Stimulated activated CD4-positive, alpha-beta T cell treated with anti-CD3 and anti-CD28 coated beads, Interleukin-12 subunit alpha, Interleukin-12 subunit beta, amount 100 ng/mL, for 4 hours (primary cell): Measurements from ENCODE around the gene SUN5.
"Not testable (repeated sequence)": the region's sequence is repeated elsewhere in the genome, so short reads cannot be mapped to it uniquely, and the experiment has no call there.

Experiments
- DNase-seq: peaks from one replicate; pipeline ENCODE4 v3.0.0-alpha.2; 2020

Gene SUN5

DNA sequence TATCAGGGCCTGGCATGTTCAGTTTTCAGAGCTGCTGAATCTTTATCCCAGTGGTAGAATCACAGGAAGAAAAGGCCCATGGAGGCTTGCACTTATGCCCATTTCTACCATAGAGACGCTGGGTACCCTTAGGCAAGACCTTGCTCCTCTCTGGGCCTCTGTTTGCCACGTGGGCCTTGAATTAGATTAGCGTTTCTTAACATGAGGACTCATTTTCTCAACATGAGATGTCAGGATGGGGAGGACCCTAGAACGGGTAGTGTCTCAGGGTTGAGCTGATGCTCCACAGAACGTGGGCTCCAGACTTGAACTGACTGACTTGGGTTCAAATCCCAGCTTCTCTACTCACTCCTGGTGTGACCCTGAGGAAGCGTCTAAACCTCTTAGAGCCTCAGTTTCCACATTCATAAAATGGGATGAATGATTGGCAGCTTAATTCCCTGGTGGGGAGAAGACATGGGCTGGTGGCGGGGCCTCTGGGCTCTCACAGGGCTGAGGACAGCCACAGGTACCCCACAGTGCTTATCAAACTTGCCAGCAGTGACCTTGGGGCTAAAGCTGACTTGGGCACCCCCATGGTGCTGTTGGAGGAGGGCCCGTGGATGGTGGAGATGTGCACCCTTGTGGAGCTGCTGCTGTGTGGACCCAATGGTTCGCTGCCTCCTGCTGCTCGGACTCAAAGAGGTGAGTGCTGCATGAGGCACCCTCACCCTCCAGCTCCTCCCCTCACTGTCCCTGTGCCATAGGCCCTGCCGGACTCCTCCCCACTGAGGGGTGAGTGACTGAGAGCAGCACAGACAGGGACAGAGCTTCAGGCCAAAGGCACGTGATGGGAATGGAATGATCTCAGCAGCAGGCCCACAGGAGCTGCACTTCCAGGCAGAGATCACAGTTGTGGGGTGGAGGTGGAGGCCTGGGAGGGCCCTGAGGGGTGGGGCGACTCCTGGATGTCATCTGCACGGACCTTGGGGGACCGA lies 28.2 kb downstream of the SUN5 start:
- DNase-seq = no peak

DNA sequence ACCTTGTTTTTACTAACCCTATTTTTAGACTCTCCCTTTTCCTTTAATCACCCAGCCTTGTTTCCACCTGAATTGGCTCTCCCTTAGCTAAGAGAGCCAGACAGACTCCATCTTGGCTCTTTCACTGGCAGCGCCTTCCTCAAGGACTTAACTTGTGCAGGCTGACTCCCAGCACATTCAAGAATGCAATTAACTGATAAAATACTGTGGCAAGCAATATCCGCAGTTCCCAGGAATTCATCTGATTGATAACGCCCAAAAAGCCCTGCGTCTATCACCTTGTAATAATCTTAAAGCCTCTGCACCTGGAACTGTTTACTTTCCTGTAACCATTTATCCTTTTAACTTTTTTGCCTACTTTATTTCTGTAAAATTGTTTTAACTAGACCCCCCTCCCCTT lies 29.1 kb downstream of the SUN5 start:
- DNase-seq = not testable (repeated sequence)

DNA sequence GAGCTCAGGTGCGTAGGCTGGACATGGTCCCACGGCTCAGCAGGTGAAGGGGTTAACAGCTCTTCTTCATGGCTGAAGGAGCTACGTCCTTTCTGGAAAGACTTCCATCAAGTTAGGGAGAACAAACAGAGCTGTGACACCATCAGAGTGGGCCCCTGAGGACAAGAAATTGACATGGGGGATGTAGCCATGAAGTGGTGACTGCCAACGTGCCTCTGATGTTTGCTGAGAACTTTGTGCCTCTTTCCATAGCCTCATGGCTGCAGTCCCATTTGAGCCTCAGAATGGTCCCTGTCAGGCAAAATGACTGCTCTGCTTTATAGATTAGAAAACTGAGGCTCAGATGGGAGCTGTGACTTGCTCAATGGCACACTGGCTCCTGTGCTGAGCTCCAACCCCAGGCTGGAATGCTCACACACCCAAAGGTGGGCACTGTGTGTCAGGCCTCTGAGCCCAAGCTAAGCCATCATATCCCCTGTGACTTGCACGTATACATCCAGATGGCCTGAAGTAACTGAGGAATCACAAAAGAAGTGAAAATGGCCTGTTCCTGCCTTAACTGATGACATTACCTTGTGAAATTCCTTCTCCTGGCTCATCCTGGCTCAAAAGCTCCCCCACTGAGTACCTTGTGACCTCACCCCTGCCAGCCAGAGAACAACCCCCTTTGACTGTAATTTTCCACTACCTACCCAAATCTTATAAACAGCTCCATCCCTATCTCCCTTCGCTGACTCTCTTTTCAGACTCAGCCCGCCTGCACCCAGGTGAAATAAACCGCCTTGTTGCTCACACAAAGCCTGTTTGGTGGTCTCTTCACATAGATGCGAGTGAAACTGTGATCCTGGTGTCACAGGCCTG lies 29.8 kb downstream of the SUN5 start:
- DNase-seq = not testable (repeated sequence)

DNA sequence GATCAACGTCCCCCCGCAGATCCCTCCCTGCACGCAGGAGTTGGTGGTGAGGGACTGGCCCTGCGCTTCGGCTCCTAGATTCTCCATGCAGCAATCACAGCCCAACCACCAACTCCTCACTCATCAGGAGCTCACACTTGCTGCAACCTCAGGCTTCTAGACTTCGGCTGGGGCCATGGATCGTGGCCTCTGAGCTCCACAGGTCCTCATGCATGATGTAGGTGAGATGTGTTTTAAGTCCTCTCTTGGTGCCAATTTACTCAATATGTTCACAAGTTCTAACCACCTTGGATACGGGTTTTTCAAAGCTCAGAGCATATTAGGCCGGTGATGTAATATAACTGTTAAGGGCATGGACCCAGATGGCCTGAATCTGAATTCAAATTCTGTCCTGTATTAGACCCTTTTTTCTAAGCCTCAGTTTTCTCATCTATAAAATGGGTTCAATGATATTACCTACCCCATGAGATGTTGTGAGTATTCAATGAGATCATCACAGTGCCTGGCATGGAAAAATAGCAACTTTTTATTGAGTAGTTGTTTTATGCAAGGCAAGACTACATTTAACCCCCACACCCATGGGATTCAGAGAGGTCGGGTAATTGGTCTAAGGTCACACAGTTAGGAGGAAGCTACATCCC lies 31.0 kb downstream of the SUN5 start:
- DNase-seq = no peak

DNA sequence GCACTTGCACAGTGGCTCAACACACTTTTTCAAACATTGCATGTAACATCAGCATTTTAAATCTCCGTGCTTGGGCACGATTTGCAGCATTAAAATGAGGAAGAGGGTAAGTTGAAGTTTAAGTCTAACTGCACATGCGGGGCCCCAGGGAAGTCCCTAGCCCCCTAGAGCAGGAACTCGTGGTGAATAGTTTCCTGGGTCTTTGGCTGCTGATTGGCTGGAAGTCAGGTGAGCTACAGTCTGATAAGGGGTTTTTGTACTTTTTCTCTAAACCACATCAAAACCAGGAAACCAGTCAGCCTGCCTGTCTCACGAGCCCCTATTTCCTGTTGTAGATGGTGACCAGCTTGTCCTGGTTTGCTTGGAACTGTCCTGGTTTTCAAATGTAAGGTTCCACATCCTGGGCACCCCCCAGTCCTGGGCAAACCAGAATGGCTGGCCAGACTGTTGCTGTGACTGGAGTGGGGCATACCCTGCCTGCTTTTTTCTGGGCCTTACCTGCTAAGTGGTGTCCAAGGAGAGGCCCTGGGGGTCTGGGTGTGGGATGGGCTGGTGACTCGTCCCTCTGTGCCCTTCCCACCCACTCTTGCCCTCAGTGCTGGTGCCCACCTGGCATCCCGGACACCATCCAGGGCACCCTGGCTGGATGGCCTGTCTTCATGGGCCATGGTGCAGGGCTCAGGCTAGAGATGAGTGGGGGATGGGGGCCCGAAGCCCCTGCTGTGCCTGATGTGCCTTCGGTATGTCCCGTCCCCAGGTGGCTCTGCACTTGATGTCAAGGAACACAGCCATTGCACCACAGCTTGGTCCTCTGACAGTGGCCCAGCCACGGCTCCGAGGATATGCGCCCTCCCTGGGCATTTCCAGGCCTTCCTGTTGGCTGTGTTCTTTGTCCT lies 31.8 kb downstream of the SUN5 start:
- peak; percentile 65 for DNase-seq

DNA sequence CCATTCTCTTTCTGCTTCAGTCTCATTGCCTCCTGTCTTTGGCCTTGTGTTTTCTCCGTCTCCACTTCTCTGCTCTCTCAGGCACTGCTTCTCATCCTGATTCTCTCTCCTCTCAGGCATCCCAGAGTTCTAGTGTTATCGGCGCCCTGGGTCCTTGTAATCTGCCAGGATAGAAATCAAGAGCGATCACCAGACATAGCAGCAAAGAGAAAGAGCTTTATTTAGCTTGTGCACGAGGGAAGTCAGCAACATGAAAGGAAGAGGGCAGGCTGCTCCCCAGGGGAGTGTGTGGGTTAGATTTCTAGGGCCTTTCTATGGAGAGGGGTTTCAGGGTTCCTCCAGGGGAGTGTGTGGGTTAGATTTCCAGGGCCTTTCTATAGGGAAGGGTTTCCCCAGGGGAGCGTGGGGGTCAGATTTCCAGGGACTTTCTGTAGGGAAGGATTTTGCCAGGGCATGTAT lies 32.5 kb downstream of the SUN5 start:
- DNase-seq = no peak

DNA sequence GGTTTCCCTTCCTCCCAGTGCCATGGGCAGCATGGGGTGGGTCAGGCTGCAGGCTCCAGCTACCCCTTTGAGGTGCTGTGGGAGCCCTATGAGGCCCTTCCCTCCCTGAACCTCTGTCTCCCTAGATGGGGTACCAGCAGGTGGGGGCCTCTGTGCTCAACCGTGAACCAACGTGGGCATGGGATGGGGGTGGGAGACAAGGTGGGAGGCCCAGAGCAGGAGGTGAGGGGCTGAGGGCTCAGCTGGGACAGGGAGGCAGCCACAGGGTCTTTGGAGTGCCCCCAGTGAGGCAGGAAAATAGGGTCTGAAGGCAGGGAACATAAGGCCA lies 33.3 kb downstream of the SUN5 start:
- no peak for DNase-seq

DNA sequence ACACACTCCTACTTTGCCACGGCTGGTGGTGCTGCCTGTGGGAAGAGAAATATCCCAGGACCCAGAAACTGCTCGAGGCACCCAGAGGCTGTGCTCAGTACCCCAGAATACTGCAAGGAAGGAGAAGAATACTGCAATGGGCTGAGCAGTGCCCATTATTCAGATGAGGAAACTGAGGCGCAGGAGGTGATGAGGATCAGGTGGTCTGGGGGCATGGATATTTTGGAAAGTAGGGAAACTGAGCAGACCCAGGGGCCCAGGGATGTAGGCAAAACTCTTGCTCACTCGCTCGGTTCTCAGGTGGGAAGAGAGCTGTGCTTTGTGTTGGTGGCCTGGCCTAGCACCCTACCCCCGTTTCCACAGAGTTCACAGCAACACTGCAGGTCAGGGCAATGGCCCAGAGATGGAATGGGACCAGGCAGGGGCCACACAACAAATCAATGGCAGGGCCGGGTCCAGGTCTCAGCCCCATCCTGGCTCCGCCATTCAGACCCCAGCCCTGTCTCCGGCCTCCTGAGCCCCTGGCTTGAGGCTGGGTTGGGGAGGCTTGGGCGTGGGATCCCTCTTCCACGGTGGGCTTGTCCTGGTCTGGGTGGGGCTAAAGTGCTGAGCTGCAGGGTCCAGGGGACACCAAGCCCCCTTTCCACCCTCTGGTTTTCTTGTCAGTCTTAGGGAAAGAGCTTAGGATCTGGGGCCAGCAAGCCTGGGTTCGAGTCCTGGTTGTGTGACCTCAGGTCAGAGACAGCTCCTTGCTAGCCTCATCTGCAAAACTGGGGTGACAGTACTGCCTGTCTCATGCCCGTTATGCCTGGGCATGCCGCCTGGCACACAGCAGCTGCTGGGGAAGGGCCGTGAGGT lies 33.9 kb downstream of the SUN5 start:
- no peak for DNase-seq

DNA sequence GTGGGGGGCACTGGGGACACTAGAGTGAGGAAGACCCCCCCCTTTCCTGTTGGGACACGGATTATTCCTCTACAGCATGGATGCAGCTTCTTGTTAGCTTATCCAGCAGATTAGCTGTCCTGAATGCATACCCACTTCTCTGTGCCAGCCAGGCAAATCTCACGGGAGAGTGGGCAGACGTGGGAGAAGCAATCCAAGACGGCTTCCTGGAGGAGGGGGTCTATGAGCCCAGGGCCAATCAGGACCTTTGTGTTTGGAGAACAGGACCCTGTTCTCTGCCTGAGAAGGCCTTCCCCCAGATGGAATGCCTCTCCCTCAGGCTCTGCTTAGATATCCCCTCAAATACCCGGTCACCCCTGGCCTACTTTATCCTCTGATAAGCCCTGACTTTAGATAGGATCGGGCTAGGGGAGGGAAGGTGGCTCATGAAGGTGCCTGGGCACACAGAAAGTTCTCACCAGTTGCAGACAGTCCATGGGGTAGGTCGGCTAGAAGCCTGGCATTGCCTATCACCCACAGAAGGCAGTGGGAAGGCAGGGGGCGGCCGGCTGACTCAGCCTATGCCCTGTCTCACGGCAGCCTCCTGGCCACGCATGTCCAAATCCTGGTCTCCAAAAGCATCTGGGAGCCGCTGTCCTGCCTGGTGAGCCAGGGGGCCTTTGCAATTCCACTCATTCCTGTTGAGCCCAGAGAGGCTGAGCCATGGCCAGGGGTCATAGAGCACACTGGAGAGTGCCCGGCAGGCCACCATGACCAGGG lies 34.7 kb downstream of the SUN5 start:
- no peak for DNase-seq

DNA sequence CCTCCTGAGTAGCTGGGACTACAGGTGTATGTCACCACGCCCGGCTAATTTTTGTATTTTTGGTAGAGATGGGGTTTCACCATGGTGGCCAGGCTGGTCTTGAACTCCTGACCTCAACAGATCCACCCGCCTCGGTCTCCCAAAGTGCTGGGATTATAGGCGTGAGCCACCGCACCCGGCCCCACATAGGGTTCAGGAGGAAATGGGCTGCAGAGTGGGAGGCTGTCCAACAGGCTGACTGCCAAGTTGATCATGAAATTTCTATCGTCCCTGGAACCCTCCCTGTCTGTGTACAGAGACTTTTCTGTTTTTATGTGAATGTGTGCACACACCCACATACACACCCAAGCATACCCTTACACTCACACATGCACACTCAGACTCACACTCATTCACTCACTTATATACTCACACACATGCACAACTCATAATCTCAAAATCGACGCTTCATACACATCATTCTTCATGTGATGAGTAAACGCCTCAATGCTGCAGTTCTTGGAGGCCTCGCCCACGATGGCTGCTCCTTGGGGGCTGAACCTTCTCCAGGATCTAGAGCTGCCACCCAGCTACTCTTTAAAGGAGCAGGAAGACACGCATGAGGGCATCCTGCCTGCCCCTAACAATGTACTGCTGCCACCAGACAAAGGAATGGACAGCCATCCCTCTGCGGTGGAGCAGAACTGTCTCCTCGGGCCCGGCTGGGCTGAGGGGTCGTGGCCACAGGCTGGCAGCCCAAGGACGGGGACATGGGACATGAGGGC lies 35.6 kb downstream of the SUN5 start:
- no peak for DNase-seq

DNA sequence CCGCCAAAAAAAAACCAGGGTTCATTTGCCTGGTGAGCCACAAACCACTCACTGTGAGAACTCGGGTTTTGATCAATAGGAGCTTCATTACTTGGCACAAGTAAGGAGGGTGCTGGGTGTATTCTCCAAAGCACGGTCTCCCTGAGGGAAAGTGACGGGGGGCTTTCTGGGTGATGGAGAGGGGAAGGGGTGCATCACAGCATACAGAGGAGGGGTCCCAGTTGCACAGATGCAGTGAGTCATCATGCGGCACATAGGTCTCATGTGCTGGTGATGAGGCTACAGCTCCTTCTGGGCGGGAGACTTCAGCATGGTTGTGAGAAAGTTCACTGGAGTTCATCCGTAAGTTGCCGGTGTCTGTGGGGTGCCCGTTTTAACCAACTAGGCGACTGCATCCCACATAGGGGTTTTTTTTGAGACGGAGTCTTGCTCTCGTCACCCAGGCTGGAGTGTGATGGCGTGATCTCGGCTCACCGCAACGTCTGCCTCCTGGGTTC lies 36.2 kb downstream of the SUN5 start:
- no peak for DNase-seq

DNA sequence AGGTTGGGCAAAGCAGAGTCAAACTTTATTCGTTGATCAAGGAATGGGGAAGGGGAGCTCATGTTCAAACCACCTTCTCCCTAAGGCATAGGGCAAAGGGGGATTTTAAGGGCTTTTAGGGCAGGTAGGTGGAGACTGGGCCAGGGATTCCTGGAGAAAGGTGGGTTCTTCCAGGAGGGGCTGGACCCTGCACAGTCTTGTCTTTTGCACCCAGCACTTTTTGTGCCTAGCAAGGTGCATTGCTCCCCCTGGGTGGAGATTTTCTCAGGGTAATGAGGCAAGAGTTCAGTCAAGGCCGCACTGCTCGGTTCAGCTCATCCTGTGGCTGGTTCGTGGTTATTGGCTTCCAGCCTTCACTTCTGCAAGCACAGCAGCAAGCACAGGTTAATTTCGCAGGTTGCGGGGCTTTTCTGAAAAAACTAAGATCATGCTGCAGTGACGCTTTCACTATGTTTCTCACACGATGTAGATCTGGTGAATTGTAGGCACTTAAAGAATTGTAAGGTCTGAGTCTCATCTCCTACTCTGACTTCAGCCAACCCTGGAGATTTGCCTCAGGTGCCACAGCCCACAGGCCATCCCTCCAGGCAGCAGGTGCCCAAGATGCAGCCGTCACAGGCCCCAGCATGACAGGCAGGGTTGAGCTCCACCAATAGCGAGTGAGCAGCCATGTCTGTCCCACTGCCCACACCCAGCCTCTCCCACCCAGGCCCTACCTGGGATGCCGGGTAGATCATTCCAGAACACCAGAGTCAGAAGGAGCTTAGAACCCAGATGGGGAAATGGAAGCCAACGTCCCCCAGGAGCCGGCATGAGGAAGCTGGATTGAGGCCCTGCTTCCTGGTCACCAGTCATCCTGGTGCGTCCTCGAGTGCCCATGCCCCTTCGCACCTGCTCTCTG lies 37.1 kb downstream of the SUN5 start:
- DNase-seq = no peak

DNA sequence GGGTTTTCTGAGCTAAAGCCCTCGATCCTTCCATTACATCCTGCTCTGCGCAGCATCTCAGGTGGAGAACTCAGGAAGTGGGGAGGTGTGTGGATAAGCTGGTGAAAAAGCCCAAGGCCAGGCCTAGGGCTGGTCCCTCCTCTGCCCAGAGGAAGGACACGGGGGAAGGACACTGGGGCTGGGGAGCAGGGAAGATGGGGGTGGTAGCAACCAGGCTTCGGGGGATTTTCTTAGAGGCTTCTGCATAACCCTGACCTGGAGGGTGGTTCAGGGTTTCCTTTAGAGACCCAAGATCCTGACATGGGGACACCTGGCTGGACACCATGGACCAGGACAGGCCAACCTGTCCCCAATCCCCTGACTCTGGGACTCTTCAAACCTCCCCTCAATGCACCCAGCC lies 37.9 kb downstream of the SUN5 start:
- no peak for DNase-seq

DNA sequence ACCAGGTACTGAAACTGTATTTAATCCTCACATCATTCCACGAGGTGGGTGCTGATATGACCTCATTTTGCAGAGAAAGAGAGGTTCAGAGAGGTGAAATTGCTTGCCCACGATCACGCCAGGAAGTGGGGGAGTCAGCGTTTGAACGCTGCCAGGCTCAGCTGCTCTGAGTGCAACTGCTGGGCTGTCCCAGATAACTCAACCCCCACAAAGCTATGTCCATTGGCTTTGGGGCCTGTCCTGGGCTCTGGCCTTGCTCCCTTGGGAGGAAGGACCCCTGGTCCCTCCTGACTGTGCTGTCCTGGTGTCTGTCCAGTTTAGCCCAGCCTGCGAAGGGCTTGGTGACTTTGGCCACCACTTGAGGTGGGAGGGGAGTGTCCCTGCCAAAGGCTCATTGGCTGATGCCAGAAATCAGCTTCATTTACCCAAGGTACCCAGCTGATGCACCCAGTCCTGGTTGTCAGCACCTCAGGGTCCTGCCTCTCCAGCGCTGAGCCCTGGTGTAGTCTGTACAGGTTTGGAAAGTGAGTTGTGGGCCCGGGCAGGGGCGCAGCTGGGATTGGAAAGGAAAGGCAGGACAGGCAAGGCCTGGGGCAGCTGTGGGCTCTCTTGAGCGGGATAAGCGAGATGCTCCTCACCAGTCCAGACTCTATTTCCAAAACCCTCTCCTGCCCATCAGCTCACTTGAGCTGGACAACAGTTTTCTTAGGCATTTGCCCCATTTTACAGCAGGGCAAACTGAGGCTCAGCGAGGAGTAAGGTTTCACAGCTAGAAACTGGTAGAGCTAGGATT lies 38.5 kb downstream of the SUN5 start:
- no peak for DNase-seq

DNA sequence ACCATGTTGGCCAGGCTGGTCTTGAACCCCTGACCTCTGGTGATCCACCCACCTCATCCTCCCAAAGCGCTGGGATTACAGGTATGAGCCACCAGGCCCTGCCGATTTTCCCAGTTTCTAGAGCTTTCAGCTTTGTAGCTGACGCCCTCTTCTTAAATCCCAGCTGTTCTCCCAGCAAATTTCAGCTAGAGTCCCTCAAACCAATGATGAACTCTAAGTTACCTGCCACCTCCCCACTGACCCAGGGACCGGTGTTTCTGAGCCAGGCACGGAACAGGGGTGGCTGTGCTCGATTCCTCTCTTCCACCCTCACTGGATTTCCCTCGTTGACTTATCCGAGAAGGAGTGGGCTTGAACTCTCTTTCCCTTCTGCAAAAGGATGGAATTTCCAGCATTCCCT lies 39.1 kb downstream of the SUN5 start:
- no peak for DNase-seq

DNA sequence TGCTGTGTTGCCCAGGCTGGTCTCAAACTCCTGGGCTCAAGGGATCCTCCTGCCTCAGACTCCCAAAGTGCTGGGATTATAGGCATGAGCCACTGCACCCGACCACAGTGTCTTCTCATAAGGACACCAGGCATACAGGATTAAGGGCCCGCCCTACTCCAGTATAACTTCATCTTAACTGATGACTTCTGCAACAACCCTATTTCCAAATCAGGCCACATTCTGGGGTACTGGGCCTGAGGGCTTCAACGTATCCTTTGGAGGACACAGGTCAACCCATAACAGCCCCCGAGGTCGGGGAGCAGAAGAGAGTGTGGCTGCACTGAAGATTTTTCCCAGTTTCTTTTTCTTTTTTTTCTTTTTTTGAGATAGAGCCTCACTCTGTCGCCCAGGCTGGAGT lies 39.7 kb downstream of the SUN5 start:
- DNase-seq = no peak

DNA sequence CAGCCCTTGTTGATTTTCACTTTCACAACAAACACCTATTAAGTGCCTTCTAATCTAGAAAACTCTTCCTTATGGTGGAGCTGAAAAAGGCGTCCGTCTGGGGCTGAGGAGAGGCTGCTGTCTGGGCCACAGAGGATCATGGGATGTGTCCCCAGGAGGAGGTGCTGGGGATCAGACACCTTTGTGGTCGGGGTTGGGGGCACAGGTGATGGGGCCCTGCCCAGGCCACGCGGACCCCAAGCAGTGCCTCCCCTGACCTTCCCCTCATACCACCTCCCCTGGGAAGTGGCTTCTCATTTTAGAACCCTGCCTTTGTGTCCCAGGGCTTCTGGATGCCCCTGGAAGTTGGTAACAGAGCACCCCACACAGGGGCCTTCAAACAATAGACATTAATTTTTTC lies 41.1 kb downstream of the SUN5 start:
- DNase-seq = no peak

DNA sequence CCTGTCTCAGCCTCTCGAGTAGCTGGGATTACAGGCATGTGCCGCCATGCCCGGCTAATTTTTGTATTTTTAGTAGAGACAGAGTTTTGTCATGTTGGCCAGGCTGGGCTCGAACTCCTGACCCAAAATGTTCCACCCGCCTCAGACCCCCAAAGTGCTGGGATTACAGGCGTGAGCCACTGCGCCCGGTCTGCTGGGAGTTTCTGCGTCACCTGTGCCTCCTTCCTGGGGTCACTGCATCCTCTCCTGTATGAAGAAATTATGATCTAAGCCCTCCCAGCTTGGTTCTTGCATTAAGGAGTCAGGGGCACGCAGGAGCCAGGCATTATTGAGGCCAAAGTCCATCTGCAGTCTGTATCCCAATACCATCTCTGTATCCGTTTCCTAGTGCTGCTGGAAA lies 41.6 kb downstream of the SUN5 start:
- not testable (repeated sequence) for DNase-seq
